Measurements from ENCODE around the gene MRPS9.

The MRPS9 gene

DNA sequence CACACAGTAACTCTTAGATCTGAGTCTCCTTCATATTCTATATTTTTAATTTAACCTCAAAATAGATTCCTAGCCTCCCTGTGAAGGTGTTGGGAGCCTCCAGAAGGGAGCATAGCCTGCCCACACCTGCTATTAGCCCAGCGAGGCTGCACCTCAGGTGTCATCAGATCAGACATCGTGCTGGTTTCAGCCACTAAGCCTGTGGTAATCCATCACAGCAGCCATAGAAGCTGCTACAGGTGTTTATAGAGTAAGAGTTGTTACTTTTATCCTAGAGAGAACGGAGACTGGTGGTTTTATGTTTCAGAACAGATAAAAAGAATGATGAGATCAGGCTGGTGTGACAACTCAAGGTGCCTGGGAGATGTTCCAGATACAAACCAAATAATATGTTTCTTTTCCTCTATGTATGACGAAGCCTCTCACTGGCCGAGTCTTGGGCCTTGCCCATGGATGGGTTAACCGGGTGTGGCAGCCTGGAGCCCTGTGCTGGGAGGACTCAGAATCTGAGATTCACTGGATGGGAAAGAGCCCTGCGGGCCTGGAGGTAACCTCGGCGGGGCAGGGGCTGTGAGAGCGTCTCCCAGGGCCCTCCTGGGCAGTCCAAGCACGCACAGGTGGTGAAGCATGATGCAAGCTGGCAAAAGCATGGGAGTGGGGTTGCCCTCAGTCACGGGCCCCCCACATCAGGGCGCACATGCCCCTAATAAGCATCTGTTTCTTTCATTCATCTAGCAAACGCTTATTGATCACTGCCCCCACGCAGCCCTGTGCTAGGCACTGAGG, 73.7 kb downstream of the MRPS9 start:
- Histone ChIP-seq H3K9me3 (ENCODE audit: control insufficient read depth, low read length) (no peaks in the 10 kb centered on the region), H3K4ac (ENCODE audit: low read depth in 1 of 2, low read length in 2 of 2) (no peak overlapping the region), H2BK120ac (ENCODE audit: low read depth, low read length) (no peak overlapping the region), H3K4me1 (ENCODE audit: control insufficient read depth, insufficient read depth, low read depth, low read length) (peaks cover 1% of the 10 kb centered on the region), H2BK15ac (ENCODE audit: low read depth, poor library complexity, severe bottlenecking) (no peak overlapping the region), H3K4me2 (ENCODE audit: low read length, poor library complexity, severe bottlenecking) (no peak overlapping the region), H2BK5ac (ENCODE audit: low read depth, low read length, poor library complexity, severe bottlenecking) (no peak overlapping the region), H3K27me3 (ENCODE audit: control insufficient read depth in 1 of 2, insufficient read depth in 1 of 2, low read length in 2 of 2) (no peaks in the 10 kb centered on the region), H3K23ac (ENCODE audit: low read length in 2 of 2) (no peak overlapping the region), H3K79me1 (replicated peaks; ENCODE audit: low read length, poor library complexity, severe bottlenecking) (no peaks in the 10 kb centered on the region), H4K8ac (ENCODE audit: low read length) (no peak overlapping the region), H3K27ac (ENCODE audit: low read length, poor library complexity, severe bottlenecking) (no peak overlapping the region), H3K36me3 (ENCODE audit: control insufficient read depth in 1 of 2, insufficient read depth in 2 of 2, low read depth in 1 of 2, low read length in 2 of 2) (peaks cover 0 to 4% of the 10 kb centered on the region in 2 experiments), H3K4me3 (ENCODE audit: insufficient read depth in 1 of 2, low read depth in 1 of 2, low read length in 2 of 2) (no peak overlapping the region), H2AK5ac (ENCODE audit: low read length, severe bottlenecking) (peak overlapping the region; percentile 14), H4K91ac (ENCODE audit: low read length) (no peak overlapping the region), H2BK12ac (ENCODE audit: low read length in 2 of 2) (no peak overlapping the region), H3K14ac (ENCODE audit: low read length in 2 of 2) (no peak overlapping the region), H3K9ac (ENCODE audit: low read length) (no peak overlapping the region), H3K18ac (ENCODE audit: low read depth in 1 of 2, low read length in 2 of 2) (no peak overlapping the region), H2AFZ (ENCODE audit: low read depth, low read length) (no peak overlapping the region)
- no peak for DNase-seq
- 92% methylated on average over 15 of the region's 15 CpGs for WGBS

DNA sequence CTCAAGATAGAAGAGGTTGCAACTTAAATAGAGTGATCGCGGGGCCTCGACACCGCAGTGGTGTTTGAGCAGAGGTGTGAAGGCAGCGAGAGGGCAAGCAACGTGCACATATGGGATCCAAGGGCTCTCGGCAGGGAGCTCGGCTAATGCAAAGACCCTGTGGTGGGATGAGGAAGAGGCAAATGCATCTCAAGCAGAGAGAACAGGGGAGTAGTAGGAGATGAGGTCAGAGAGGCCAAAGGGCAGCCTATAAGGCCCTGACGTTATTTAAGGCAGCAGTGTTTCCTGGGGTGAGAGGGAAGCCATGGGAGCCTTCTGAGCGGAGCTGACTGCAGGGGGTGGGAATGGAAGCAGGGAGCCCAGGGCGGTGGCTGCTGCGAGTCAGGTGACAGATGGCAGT, 74.5 kb downstream of the MRPS9 start:
- Histone ChIP-seq H3K4me3 (ENCODE audit: insufficient read depth in 1 of 2, low read depth in 1 of 2, low read length in 2 of 2) (no peak overlapping the region), H3K9ac (ENCODE audit: low read length) (no peak overlapping the region), H3K9me3 (ENCODE audit: control insufficient read depth, low read length) (no peaks in the 10 kb centered on the region), H3K4me2 (ENCODE audit: low read length, poor library complexity, severe bottlenecking) (no peak overlapping the region), H2BK12ac (ENCODE audit: low read length in 2 of 2) (no peak overlapping the region), H3K4ac (ENCODE audit: low read depth in 1 of 2, low read length in 2 of 2) (no peak overlapping the region), H3K36me3 (ENCODE audit: control insufficient read depth in 1 of 2, insufficient read depth in 2 of 2, low read depth in 1 of 2, low read length in 2 of 2) (peaks cover 0 to 4% of the 10 kb centered on the region in 2 experiments), H2AFZ (ENCODE audit: low read depth, low read length) (no peak overlapping the region), H3K4me1 (ENCODE audit: control insufficient read depth, insufficient read depth, low read depth, low read length) (peaks cover 1% of the 10 kb centered on the region), H2BK120ac (ENCODE audit: low read depth, low read length) (no peak overlapping the region), H3K27me3 (ENCODE audit: control insufficient read depth in 1 of 2, insufficient read depth in 1 of 2, low read length in 2 of 2) (no peaks in the 10 kb centered on the region), H4K91ac (ENCODE audit: low read length) (no peak overlapping the region), H3K23ac (ENCODE audit: low read length in 2 of 2) (no peak overlapping the region), H2AK5ac (ENCODE audit: low read length, severe bottlenecking) (no peak overlapping the region), H3K18ac (ENCODE audit: low read depth in 1 of 2, low read length in 2 of 2) (no peak overlapping the region), H3K79me1 (replicated peaks; ENCODE audit: low read length, poor library complexity, severe bottlenecking) (no peaks in the 10 kb centered on the region), H3K27ac (ENCODE audit: low read length, poor library complexity, severe bottlenecking) (no peak overlapping the region), H2BK5ac (ENCODE audit: low read depth, low read length, poor library complexity, severe bottlenecking) (no peak overlapping the region), H3K14ac (ENCODE audit: low read length in 2 of 2) (no peak overlapping the region), H2BK15ac (ENCODE audit: low read depth, poor library complexity, severe bottlenecking) (no peak overlapping the region), H4K8ac (ENCODE audit: low read length) (no peak overlapping the region)
- WGBS, result 86% methylated on average over 12 of the region's 12 CpGs
- DNase-seq, result no peak

DNA sequence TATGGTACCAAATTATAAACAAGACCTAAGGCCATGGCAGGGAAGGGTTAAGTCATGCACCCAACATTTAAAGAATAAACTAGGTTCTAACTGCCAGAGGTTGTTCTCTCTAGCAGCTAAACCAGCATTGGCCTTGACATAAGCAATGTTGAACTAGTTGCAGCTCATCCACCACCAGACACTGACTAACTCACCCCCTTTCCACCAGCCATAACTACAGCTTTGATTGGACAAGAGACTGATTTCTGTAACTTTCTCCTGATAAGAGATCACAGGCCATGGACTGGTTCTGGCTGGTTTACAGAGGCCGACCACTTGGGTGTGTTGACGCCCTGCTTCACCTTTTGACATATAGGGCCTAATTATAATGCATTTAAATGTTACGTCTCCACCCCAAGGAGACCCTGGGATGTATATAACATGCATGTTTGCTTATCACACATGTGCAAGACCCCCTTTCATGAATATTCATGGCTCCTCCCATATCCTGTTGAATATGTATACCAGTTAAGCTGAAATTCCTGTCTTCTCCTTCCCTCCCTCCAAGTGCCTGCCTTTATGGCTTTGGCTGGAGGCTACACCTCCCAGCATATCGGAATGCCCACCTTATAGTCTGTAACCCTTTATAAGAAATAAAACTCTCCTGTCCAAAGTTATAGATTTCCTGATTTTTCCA, 75.9 kb downstream of the MRPS9 start:
- H3K4me3 ChIP-seq (ENCODE audit: insufficient read depth in 1 of 2, low read depth in 1 of 2, low read length in 2 of 2), result no peak overlapping the region
- H3K23ac ChIP-seq (ENCODE audit: low read length in 2 of 2), result no peak overlapping the region
- no peaks in the 10 kb centered on the region for H3K27me3 ChIP-seq (ENCODE audit: control insufficient read depth in 1 of 2, insufficient read depth in 1 of 2, low read length in 2 of 2)
- peak overlapping the region; percentile 32 for H2AK5ac ChIP-seq (ENCODE audit: low read length, severe bottlenecking)
- H3K36me3 ChIP-seq (ENCODE audit: control insufficient read depth in 1 of 2, insufficient read depth in 2 of 2, low read depth in 1 of 2, low read length in 2 of 2), result no peaks in the 10 kb centered on the region
- no peak overlapping the region for H3K9ac ChIP-seq (ENCODE audit: low read length)
- H2BK12ac ChIP-seq (ENCODE audit: low read length in 2 of 2), result no peak overlapping the region
- H3K27ac ChIP-seq (ENCODE audit: low read length, poor library complexity, severe bottlenecking), result no peak overlapping the region
- no peak overlapping the region for H3K14ac ChIP-seq (ENCODE audit: low read length in 2 of 2)
- H4K8ac ChIP-seq (ENCODE audit: low read length), result no peak overlapping the region
- no peak overlapping the region for H3K4ac ChIP-seq (ENCODE audit: low read depth in 1 of 2, low read length in 2 of 2)
- H3K4me2 ChIP-seq (ENCODE audit: low read length, poor library complexity, severe bottlenecking), result no peak overlapping the region
- H2AFZ ChIP-seq (ENCODE audit: low read depth, low read length), result no peak overlapping the region
- DNase-seq, result no peak
- H3K79me1 ChIP-seq (replicated peaks; ENCODE audit: low read length, poor library complexity, severe bottlenecking), result no peaks in the 10 kb centered on the region
- H3K18ac ChIP-seq (ENCODE audit: low read depth in 1 of 2, low read length in 2 of 2), result no peak overlapping the region
- no peak overlapping the region for H2BK5ac ChIP-seq (ENCODE audit: low read depth, low read length, poor library complexity, severe bottlenecking)
- no peak overlapping the region for H2BK120ac ChIP-seq (ENCODE audit: low read depth, low read length)
- WGBS, result 66% methylated on average over 4 of the region's 4 CpGs
- no peak overlapping the region for H4K91ac ChIP-seq (ENCODE audit: low read length)
- H3K9me3 ChIP-seq (ENCODE audit: control insufficient read depth, low read length), result no peaks in the 10 kb centered on the region
- H3K4me1 ChIP-seq (ENCODE audit: control insufficient read depth, insufficient read depth, low read depth, low read length), result peaks cover 4% of the 10 kb centered on the region
- H2BK15ac ChIP-seq (ENCODE audit: low read depth, poor library complexity, severe bottlenecking), result no peak overlapping the region

DNA sequence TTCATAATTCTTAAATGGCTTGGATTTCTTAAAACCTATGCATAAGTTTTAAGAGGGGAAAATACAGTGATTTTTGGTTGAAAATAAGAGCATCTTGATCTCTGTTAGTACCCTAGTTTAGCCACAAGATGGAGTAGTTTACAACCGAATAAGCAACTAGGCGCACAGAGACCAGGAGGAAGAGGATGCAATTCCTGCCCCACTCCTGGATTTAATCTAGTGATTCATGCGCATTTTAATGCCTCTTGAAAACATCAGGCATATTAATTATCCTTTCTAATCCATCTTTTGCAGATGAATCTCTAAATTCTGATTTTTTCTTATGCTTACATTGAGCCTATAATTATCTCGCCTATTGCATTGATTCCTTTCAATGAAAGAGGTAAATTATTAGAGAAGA, 76.7 kb downstream of the MRPS9 start:
- Histone ChIP-seq H2BK120ac (ENCODE audit: low read depth, low read length) (no peak overlapping the region), H3K14ac (ENCODE audit: low read length in 2 of 2) (no peak overlapping the region), H3K18ac (ENCODE audit: low read depth in 1 of 2, low read length in 2 of 2) (no peak overlapping the region), H2BK12ac (ENCODE audit: low read length in 2 of 2) (no peak overlapping the region), H2BK15ac (ENCODE audit: low read depth, poor library complexity, severe bottlenecking) (no peak overlapping the region), H3K27me3 (ENCODE audit: control insufficient read depth in 1 of 2, insufficient read depth in 1 of 2, low read length in 2 of 2) (no peaks in the 10 kb centered on the region), H3K23ac (ENCODE audit: low read length in 2 of 2) (no peak overlapping the region), H4K91ac (ENCODE audit: low read length) (no peak overlapping the region), H2BK5ac (ENCODE audit: low read depth, low read length, poor library complexity, severe bottlenecking) (no peak overlapping the region), H3K36me3 (ENCODE audit: control insufficient read depth in 1 of 2, insufficient read depth in 2 of 2, low read depth in 1 of 2, low read length in 2 of 2) (no peaks in the 10 kb centered on the region), H3K27ac (ENCODE audit: low read length, poor library complexity, severe bottlenecking) (no peak overlapping the region), H3K4me3 (ENCODE audit: insufficient read depth in 1 of 2, low read depth in 1 of 2, low read length in 2 of 2) (no peak overlapping the region), H3K79me1 (replicated peaks; ENCODE audit: low read length, poor library complexity, severe bottlenecking) (no peaks in the 10 kb centered on the region), H2AK5ac (ENCODE audit: low read length, severe bottlenecking) (no peak overlapping the region), H3K4me1 (ENCODE audit: control insufficient read depth, insufficient read depth, low read depth, low read length) (peaks cover 8% of the 10 kb centered on the region), H2AFZ (ENCODE audit: low read depth, low read length) (no peak overlapping the region), H4K8ac (ENCODE audit: low read length) (no peak overlapping the region), H3K4ac (ENCODE audit: low read depth in 1 of 2, low read length in 2 of 2) (no peak overlapping the region), H3K4me2 (ENCODE audit: low read length, poor library complexity, severe bottlenecking) (no peak overlapping the region), H3K9ac (ENCODE audit: low read length) (no peak overlapping the region), H3K9me3 (ENCODE audit: control insufficient read depth, low read length) (no peaks in the 10 kb centered on the region)
- WGBS, result 17% methylated on average over 3 of the region's 4 CpGs
- DNase-seq, result peak; percentile 71
